ENCODE data around the gene USPL1.

USPL1 gene

GRCh38 chr13:30617315-30618185, at the start of gene USPL1:
Gene USPL1, plus strand, starts transcription at chr13:30617920. Its CDS starts 3,221 bp downstream, at chr13:30621141.
- Histone ChIP-seq H3K9me3 (ENCODE audit: control insufficient read depth, insufficient read depth, low read length) (no peaks in the 10 kb centered on the region), H3K4me3 (ENCODE audit: low read depth, low read length) (peak within 1 kb of the TSS; percentile 98), H3K36me3 (ENCODE audit: control insufficient read depth, insufficient read depth, low read length) (peaks cover 13% of the 10 kb centered on the region), H3K27me3 (ENCODE audit: control insufficient read depth, insufficient read depth, low read length) (no peaks in the 10 kb centered on the region), H3K9ac (ENCODE audit: low read depth, low read length) (peak within 1 kb of the TSS; percentile 85), H3K4me1 (ENCODE audit: control insufficient read depth, insufficient read depth, low read length) (peaks cover 17% of the 10 kb centered on the region), H3K27ac (ENCODE audit: low read depth, low read length) (peak within 1 kb of the TSS; percentile 100)

- Histone ChIP-seq H3K4me1 (ENCODE audit: control insufficient read depth, insufficient read depth, low read length) (peaks cover 23% of the 10 kb centered on the region), H3K9ac (ENCODE audit: low read depth, low read length) (no peak overlapping the region)
These were observed 47.7 kb upstream of the USPL1 start for GRCh38 chr13:30569901-30570576.

GRCh38 chr13:30570691-30571090, 47.0 kb upstream of the USPL1 start:
- Histone ChIP-seq H3K36me3 (ENCODE audit: control insufficient read depth, insufficient read depth, low read length) (no peaks in the 10 kb centered on the region), H3K27ac (ENCODE audit: low read depth, low read length) (no peak overlapping the region), H3K9ac (ENCODE audit: low read depth, low read length) (no peak overlapping the region), H3K4me3 (ENCODE audit: low read depth, low read length) (no peak overlapping the region), H3K27me3 (ENCODE audit: control insufficient read depth, insufficient read depth, low read length) (no peaks in the 10 kb centered on the region), H3K4me1 (ENCODE audit: control insufficient read depth, insufficient read depth, low read length) (peaks cover 23% of the 10 kb centered on the region), H3K9me3 (ENCODE audit: control insufficient read depth, insufficient read depth, low read length) (no peaks in the 10 kb centered on the region)

More at GRCh38 chr13:30569901-30570576, 47.7 kb upstream of the USPL1 start:
- Histone ChIP-seq H3K36me3 (ENCODE audit: control insufficient read depth, insufficient read depth, low read length) (no peaks in the 10 kb centered on the region), H3K27ac (ENCODE audit: low read depth, low read length) (peak overlapping the region; percentile 70), H3K4me3 (ENCODE audit: low read depth, low read length) (no peak overlapping the region), H3K27me3 (ENCODE audit: control insufficient read depth, insufficient read depth, low read length) (no peaks in the 10 kb centered on the region), H3K9me3 (ENCODE audit: control insufficient read depth, insufficient read depth, low read length) (no peaks in the 10 kb centered on the region)

- Histone ChIP-seq H3K9ac (ENCODE audit: low read depth, low read length) (no peak overlapping the region), H3K36me3 (ENCODE audit: control insufficient read depth, insufficient read depth, low read length) (no peaks in the 10 kb centered on the region), H3K27me3 (ENCODE audit: control insufficient read depth, insufficient read depth, low read length) (no peaks in the 10 kb centered on the region), H3K9me3 (ENCODE audit: control insufficient read depth, insufficient read depth, low read length) (no peaks in the 10 kb centered on the region), H3K27ac (ENCODE audit: low read depth, low read length) (peak overlapping the region; percentile 21), H3K4me1 (ENCODE audit: control insufficient read depth, insufficient read depth, low read length) (peaks cover 23% of the 10 kb centered on the region), H3K4me3 (ENCODE audit: low read depth, low read length) (peak overlapping the region; percentile 33; the same call in 1 of the 2 replicates)
These were observed 44.9 kb upstream of the USPL1 start for GRCh38 chr13:30572859-30573275.

GRCh38 chr13:30576528-30576927, 41.2 kb upstream of the USPL1 start:
- Histone ChIP-seq H3K9me3 (ENCODE audit: control insufficient read depth, insufficient read depth, low read length) (no peaks in the 10 kb centered on the region), H3K27ac (ENCODE audit: low read depth, low read length) (no peak overlapping the region), H3K36me3 (ENCODE audit: control insufficient read depth, insufficient read depth, low read length) (no peaks in the 10 kb centered on the region), H3K27me3 (ENCODE audit: control insufficient read depth, insufficient read depth, low read length) (no peaks in the 10 kb centered on the region), H3K9ac (ENCODE audit: low read depth, low read length) (no peak overlapping the region), H3K4me1 (ENCODE audit: control insufficient read depth, insufficient read depth, low read length) (peaks cover 10% of the 10 kb centered on the region), H3K4me3 (ENCODE audit: low read depth, low read length) (no peak overlapping the region)

- peaks cover 8% of the 10 kb centered on the region for H3K4me1 ChIP-seq (ENCODE audit: control insufficient read depth, insufficient read depth, low read length)
- H3K27ac ChIP-seq (ENCODE audit: low read depth, low read length) = no peak overlapping the region
- no peaks in the 10 kb centered on the region for H3K27me3 ChIP-seq (ENCODE audit: control insufficient read depth, insufficient read depth, low read length)
- no peak overlapping the region for H3K4me3 ChIP-seq (ENCODE audit: low read depth, low read length)
- H3K36me3 ChIP-seq (ENCODE audit: control insufficient read depth, insufficient read depth, low read length) = no peaks in the 10 kb centered on the region
- H3K9ac ChIP-seq (ENCODE audit: low read depth, low read length) = no peak overlapping the region
- H3K9me3 ChIP-seq (ENCODE audit: control insufficient read depth, insufficient read depth, low read length) = no peaks in the 10 kb centered on the region
These were observed 40.3 kb upstream of the USPL1 start for GRCh38 chr13:30577401-30577852.

- H3K36me3 ChIP-seq (ENCODE audit: control insufficient read depth, insufficient read depth, low read length) = no peaks in the 10 kb centered on the region
- no peaks in the 10 kb centered on the region for H3K27me3 ChIP-seq (ENCODE audit: control insufficient read depth, insufficient read depth, low read length)
- H3K9me3 ChIP-seq (ENCODE audit: control insufficient read depth, insufficient read depth, low read length) = no peaks in the 10 kb centered on the region
- H3K4me1 ChIP-seq (ENCODE audit: control insufficient read depth, insufficient read depth, low read length) = no peaks in the 10 kb centered on the region
- no peak overlapping the region for H3K9ac ChIP-seq (ENCODE audit: low read depth, low read length)
- H3K4me3 ChIP-seq (ENCODE audit: low read depth, low read length) = no peak overlapping the region
- no peak overlapping the region for H3K27ac ChIP-seq (ENCODE audit: low read depth, low read length)
These were observed 36.7 kb upstream of the USPL1 start for GRCh38 chr13:30580852-30581502.

- Histone ChIP-seq H3K4me3 (ENCODE audit: low read depth, low read length) (no peak overlapping the region), H3K9me3 (ENCODE audit: control insufficient read depth, insufficient read depth, low read length) (no peaks in the 10 kb centered on the region), H3K36me3 (ENCODE audit: control insufficient read depth, insufficient read depth, low read length) (no peaks in the 10 kb centered on the region), H3K27me3 (ENCODE audit: control insufficient read depth, insufficient read depth, low read length) (no peaks in the 10 kb centered on the region), H3K27ac (ENCODE audit: low read depth, low read length) (no peak overlapping the region), H3K4me1 (ENCODE audit: control insufficient read depth, insufficient read depth, low read length) (no peaks in the 10 kb centered on the region), H3K9ac (ENCODE audit: low read depth, low read length) (no peak overlapping the region)
These were observed 36.1 kb upstream of the USPL1 start for GRCh38 chr13:30581582-30581981.

GRCh38 chr13:30584051-30584731, 33.5 kb upstream of the USPL1 start:
- Histone ChIP-seq H3K36me3 (ENCODE audit: control insufficient read depth, insufficient read depth, low read length) (no peaks in the 10 kb centered on the region), H3K9ac (ENCODE audit: low read depth, low read length) (no peak overlapping the region), H3K9me3 (ENCODE audit: control insufficient read depth, insufficient read depth, low read length) (no peaks in the 10 kb centered on the region), H3K4me1 (ENCODE audit: control insufficient read depth, insufficient read depth, low read length) (no peaks in the 10 kb centered on the region), H3K27ac (ENCODE audit: low read depth, low read length) (no peak overlapping the region), H3K4me3 (ENCODE audit: low read depth, low read length) (no peak overlapping the region), H3K27me3 (ENCODE audit: control insufficient read depth, insufficient read depth, low read length) (no peaks in the 10 kb centered on the region)

GRCh38 chr13:30585748-30586262, 31.9 kb upstream of the USPL1 start:
- Histone ChIP-seq H3K9me3 (ENCODE audit: control insufficient read depth, insufficient read depth, low read length) (no peaks in the 10 kb centered on the region), H3K4me1 (ENCODE audit: control insufficient read depth, insufficient read depth, low read length) (no peaks in the 10 kb centered on the region), H3K27ac (ENCODE audit: low read depth, low read length) (no peak overlapping the region), H3K36me3 (ENCODE audit: control insufficient read depth, insufficient read depth, low read length) (no peaks in the 10 kb centered on the region), H3K9ac (ENCODE audit: low read depth, low read length) (no peak overlapping the region), H3K4me3 (ENCODE audit: low read depth, low read length) (no peak overlapping the region), H3K27me3 (ENCODE audit: control insufficient read depth, insufficient read depth, low read length) (no peaks in the 10 kb centered on the region)
